GM18526 (cell line): Measurements from ENCODE around the gene PDE4D.

ENCODE experiments used
- POLR2A ChIP-seq: IDR thresholded peaks from 3 replicates; pipeline ENCODE4 v1.6.1; 2011; ENCODE audit not compliant: insufficient read length; ENCODE audit errors: extremely low read depth

PDE4D gene

GRCh38 chr5:59190746-59191145 is 702.8 kb downstream of the PDE4D start:
- TF ChIP-seq POLR2A = no peak

- no peak for TF ChIP-seq POLR2A
These were observed 703.9 kb downstream of the PDE4D start for GRCh38 chr5:59189472-59190244.

- no peak for TF ChIP-seq POLR2A
These were observed 704.9 kb downstream of the PDE4D start for GRCh38 chr5:59188419-59189225.

- no peak for TF ChIP-seq POLR2A
These were observed 705.7 kb downstream of the PDE4D start for GRCh38 chr5:59187857-59188256.

GRCh38 chr5:59186623-59187022 is 706.9 kb downstream of the PDE4D start:
- TF ChIP-seq POLR2A = no peak

GRCh38 chr5:59185757-59186385 is 707.7 kb downstream of the PDE4D start:
- no peak for TF ChIP-seq POLR2A

- no peak for TF ChIP-seq POLR2A
These were observed 708.8 kb downstream of the PDE4D start for GRCh38 chr5:59184769-59185168.

GRCh38 chr5:59182760-59183159 is 710.8 kb downstream of the PDE4D start:
- TF ChIP-seq POLR2A = no peak

- no peak for TF ChIP-seq POLR2A
These were observed 713.0 kb downstream of the PDE4D start for GRCh38 chr5:59180515-59180914.

GRCh38 chr5:59179704-59180103 is 713.8 kb downstream of the PDE4D start:
- no peak for TF ChIP-seq POLR2A

- TF ChIP-seq POLR2A = no peak
These were observed 715.0 kb downstream of the PDE4D start for GRCh38 chr5:59178482-59178881.

- TF ChIP-seq POLR2A = no peak
These were observed 715.5 kb downstream of the PDE4D start for GRCh38 chr5:59178071-59178470.

GRCh38 chr5:59177644-59178043 is 715.9 kb downstream of the PDE4D start:
- TF ChIP-seq POLR2A = no peak

GRCh38 chr5:59174248-59174844 is 719.2 kb downstream of the PDE4D start:
- TF ChIP-seq POLR2A = no peak

GRCh38 chr5:59173578-59173977 is 719.9 kb downstream of the PDE4D start:
- TF ChIP-seq POLR2A = no peak
